Epithelial cell of proximal tubule (primary cell): ENCODE results near the gene ADD1. TPM values are rescaled to one million over a fixed set of nuclear protein-coding genes. Genes with fewer than 3 reads are reported as not detected.

Experiments
- DNase-seq: peaks from one replicate; pipeline ENCODE4 v3.0.0-alpha.2; 2011; ENCODE audit warnings: low read depth
- H3K4me3 ChIP-seq: 2 replicates; pipeline ENCODE4 v1.5.1; 2011; ENCODE audit warnings: low read depth, mild to moderate bottlenecking, low read length
- CTCF ChIP-seq: conservative IDR thresholded peaks from 2 replicates; pipeline ENCODE4 v1.5.1; 2012; ENCODE audit warnings: low read depth, mild to moderate bottlenecking, low read length
- total RNA-seq: library from RNA; depleted of rRNA; stranded (reverse); fragments of >200 nt; gene quantifications from 2 replicates; pipeline ENCODE4 v1.2.3, GENCODE V29; 2015

Gene ADD1
- total RNA-seq, 1 donor from 2014 or later: 222 TPM

GRCh38 chr4:2818351-2818939, 25.2 kb upstream of the ADD1 start:
- DNase-seq: no peak
- no peak for TF ChIP-seq CTCF
- peak overlapping the region; percentile 44 for H3K4me3 ChIP-seq

GRCh38 chr4:2819244-2820215, 24.1 kb upstream of the ADD1 start:
- TF ChIP-seq CTCF: no peak
- no peak for DNase-seq
- no peak overlapping the region for H3K4me3 ChIP-seq

- no peak overlapping the region for H3K4me3 ChIP-seq
- TF ChIP-seq CTCF: no peak
- no peak for DNase-seq
These were observed 23.2 kb upstream of the ADD1 start for GRCh38 chr4:2820216-2820982.

DNA sequence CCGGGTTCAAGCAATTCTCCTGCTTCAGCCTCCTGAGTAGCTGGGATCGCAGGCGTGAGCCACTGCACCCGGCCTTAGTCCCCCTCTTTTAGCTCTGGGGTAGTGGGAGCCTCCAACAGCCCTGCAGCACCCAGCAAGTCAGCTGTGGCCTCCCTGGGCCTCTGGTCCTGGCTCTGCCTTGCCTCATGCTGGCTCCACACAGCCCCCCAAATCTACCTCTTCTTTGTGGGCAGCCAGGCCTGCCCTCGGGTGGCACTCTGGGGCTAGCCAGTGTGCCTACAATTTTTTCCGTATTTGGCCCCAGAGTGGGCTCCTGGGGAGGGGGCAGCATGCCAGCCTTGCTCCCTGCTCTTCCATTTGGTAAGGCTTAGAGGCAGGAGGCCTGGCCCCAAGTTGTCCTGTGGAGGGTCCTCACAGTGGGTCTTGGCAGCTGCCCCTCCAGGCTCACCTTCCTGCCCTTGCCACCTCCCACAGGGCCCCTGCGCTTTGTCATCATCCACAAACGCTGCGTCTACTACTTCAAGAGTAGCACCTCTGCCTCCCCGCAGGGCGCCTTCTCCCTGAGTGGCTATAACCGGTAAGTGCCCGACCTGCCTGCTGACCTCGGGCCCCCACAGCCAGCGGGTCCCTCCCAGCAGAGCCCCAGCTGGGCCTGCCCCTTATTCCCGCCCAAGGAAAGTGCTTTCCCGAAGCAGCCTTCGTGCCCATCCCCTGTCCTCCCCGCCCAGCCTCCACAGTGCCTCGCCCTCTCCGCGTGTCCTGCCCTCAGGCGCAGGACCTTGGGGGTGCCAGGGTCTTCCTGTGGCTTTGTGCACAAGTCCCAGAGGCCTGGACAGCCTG, 21.0 kb upstream of the ADD1 start:
- no peak for TF ChIP-seq CTCF
- H3K4me3 ChIP-seq: no peak overlapping the region
- no peak for DNase-seq

GRCh38 chr4:2823301-2823670, 20.4 kb upstream of the ADD1 start:
- TF ChIP-seq CTCF: no peak
- no peak for DNase-seq
- no peak overlapping the region for H3K4me3 ChIP-seq

DNA sequence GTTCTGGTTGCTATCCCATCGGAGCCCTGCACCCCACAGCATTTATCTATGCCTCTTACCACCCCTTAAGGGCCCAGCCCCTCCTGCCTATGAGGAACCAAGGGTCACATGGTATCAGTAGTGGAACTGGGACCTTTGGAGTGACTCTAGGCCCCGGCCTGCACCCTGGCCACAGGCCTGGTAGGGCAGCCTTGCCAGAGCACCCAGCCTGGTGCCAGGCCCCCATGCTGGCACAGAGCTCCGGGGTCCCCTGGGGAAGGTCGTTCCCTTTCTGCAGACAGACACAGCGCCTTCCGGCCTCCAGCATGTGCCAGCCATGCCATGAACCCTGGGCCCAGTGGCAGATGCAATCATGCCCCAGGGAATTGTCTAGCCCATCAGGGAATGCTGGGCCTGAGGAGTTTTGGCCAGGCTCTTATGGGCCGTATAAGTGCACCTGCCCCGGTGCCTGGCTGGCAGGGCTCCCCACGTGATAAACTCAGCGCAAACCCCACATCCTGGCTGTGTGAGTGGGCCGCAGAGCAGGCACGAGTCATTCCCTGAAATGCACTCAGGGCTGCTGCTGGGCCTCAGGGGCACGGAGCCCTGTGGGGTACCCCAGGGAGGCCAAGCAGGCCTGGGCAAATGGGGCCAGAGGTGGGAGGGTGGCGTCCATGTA, 19.8 kb upstream of the ADD1 start:
- no peak overlapping the region for H3K4me3 ChIP-seq
- no peak for TF ChIP-seq CTCF
- DNase-seq: no peak
